Stimulated activated CD4-positive, alpha-beta T cell treated with anti-CD3 and anti-CD28 coated beads, Interleukin-12 subunit alpha, Interleukin-12 subunit beta, amount 100 ng/mL, for 4 hours (primary cell): ENCODE data around the gene GARS1.
"Not testable (repeated sequence)": the region's sequence is repeated elsewhere in the genome, so short reads cannot be mapped to it uniquely, and the experiment has no call there.

ENCODE experiments used
- DNase-seq: peaks from one replicate; pipeline ENCODE4 v3.0.0-alpha.2; 2020

The GARS1 gene

GRCh38 chr7:30583181-30583580, 11.5 kb upstream of the GARS1 start:
- no peak for DNase-seq

DNA sequence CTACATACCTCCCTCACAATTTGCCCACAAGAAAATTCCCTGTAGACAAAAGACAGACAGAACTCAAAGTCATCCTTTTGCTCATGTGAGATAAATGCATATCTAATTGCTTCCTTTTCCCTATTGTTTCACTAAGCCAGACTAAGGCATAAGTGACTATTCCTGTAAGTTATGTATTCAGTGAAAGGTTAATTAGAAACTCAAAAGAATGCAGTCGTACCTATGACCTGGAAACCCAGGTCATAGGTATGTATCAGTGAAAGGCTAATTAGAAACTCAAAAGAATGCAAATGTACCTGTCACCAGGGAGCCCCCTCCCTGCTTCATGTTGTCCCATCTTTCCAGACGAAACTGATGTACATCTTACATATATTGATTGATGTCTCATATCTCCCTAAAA, 10.3 kb upstream of the GARS1 start:
- no peak for DNase-seq

DNA sequence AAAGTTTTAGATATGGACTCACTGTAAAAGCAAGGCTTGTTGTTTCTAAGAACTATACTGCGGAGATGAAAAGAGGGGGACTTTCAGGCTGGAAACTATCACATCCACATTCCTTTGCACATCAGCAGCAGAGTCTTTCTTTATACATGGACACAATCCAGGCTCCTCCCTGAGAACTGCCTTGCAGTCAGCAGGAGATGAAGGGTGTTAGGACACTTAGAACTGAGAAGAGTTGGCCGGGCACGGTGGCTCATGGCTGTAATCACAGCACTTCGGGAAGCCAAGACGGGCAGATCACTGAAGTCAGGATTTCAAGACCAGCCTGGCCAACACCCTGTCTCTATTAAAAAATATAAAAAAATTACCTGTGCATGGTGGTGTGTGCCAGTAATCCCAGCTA, 9.7 kb upstream of the GARS1 start:
- no peak for DNase-seq

DNA sequence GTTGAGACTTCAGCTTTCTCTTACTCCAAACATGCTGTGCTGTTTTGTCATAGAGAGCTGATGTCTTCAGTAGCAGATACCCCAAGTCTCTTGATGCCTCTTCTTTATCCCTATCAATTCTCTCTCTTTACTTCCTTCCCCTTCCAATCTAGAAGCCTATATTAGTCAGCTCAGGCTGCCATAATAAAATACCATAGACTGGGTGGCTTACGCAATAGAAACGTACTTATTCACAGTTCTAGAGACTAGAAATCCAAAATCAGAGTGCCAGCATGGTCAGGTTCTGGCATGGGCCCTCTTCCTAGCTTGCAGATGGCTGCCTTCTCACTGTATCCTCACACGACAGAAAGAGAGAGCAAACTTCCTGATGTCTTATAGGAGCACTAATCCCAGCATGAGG, 9.0 kb upstream of the GARS1 start:
- no peak for DNase-seq

DNA sequence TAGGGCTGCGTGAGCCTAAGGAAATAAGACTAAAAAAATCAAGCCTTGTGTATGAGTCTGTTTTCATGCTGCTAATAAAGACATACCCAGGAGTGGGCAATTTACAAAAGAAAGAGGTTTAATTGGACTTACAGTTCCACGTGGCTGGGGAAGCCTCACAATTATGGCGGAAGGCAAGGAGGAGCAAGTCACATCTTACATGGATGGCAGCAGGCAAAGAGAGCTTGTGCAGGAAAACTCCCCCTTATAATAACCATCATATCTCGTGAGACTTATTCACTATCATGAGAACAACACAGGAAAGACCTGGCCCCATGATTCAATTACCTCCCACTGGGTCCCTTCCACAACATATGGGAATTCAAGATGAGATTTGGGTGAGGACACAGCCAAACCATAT, 7.1 kb upstream of the GARS1 start:
- DNase-seq, result not testable (repeated sequence)

- no peak for DNase-seq
These were observed 5.6 kb upstream of the GARS1 start for GRCh38 chr7:30589111-30589510.

- DNase-seq, result peak; percentile 20
These were observed 584 bp upstream of the GARS1 start for GRCh38 chr7:30594048-30594539.

DNA sequence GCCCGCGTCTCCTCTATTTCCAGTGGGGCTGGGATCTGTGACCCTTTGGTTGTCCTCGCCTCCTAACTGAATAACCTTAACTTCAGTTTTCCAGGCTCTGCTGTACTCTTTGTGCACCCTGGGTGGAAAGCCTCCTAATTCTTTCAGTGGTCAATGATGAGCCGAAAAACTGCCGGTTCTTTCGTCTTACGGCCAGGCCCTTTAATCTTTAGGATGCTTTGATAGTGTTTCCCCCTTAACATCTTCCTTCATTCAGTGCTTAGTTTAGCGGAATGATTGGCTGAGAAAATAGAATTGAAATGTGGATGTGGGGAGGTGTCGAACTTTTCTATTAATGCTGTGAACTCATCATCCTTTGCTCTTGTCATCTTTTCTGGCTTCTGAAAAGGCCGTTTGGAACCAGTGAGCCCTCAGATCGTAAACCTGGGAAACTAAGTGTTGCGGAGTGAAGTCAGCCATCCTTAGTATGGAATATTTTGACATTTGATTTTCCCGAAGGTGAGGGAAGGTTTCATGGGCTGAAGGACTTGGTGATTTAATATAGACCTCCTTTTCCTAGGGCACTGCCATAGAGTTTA, 847 bp downstream of the GARS1 start:
- no peak for DNase-seq

GRCh38 chr7:30596014-30596641, 1.4 kb downstream of the GARS1 start:
- peak; percentile 6 for DNase-seq

DNA sequence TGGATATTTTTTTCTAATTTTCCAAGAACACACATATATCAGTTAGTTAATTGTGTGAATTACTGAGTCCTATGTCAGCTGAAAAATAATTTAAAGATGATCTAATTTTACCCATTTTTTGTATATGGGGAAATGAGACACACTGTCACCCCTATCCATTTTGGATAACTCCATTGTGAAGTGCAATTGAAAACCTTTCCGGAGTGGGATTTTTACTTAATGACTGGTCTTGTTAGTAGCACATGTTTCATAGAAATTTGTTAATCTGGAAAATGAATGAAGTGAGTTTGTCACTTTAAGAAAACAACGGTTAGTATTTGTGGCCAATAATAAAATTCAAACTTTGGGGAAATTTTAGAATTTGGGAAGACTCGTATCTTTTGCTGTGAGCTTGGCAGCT, 2.0 kb downstream of the GARS1 start:
- DNase-seq, result no peak

DNA sequence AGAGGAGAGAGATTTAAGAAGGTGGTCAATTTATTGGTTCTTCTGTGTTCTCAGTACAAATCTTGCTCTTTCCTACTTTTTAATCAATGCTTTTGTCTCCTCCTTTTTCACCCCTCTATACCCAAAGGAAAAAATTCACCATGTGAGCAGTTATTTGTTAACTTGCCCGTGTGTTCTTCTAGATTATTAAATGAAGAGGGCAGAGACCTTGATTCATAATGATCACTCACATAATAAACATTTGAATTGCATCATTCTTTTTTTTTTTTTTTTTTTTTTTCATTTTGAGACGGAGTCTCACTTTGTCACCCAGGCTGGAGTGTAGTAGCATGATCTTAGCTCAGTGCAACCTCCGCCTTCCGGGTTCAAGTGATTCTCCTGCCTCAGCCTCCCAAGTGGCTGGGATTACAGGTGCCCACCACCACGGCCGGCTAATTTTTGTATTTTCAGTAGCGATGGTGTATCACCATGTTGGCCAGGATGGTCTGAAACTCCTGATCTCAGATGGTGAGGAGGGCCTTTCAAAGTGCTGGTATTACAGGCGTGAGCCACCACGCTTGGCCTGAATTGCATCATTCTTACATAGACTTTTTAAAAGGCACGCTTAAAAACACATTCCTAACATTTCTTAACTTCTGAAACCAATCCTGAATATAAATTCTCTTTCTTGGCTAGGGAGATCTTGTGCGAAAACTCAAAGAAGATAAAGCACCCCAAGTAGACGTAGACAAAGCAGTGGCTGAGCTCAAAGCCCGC, 3.6 kb downstream of the GARS1 start:
- no peak for DNase-seq

DNA sequence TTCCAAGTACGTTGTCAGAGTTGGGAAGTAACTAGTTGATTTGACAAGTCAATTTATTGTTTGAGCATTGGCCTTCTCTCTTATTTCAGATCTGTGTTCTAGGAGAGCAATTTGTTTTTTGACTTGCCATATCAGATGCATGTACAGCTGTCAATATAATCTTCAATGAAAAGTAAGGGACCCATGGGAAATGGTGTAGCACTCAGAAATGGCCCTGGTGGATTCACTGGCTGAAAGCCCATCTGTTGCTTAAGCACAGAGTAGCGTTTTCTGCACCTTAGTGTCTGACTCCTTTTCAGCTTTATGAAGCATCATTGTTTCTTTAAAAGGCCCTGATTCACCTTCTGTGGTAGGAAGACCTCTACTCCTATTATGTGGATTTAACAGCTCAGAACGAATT, 10.2 kb downstream of the GARS1 start:
- no peak for DNase-seq

- no peak for DNase-seq
These were observed 11.2 kb downstream of the GARS1 start for GRCh38 chr7:30605832-30606231.

GRCh38 chr7:30612658-30613265, 18.1 kb downstream of the GARS1 start:
- no peak for DNase-seq

DNA sequence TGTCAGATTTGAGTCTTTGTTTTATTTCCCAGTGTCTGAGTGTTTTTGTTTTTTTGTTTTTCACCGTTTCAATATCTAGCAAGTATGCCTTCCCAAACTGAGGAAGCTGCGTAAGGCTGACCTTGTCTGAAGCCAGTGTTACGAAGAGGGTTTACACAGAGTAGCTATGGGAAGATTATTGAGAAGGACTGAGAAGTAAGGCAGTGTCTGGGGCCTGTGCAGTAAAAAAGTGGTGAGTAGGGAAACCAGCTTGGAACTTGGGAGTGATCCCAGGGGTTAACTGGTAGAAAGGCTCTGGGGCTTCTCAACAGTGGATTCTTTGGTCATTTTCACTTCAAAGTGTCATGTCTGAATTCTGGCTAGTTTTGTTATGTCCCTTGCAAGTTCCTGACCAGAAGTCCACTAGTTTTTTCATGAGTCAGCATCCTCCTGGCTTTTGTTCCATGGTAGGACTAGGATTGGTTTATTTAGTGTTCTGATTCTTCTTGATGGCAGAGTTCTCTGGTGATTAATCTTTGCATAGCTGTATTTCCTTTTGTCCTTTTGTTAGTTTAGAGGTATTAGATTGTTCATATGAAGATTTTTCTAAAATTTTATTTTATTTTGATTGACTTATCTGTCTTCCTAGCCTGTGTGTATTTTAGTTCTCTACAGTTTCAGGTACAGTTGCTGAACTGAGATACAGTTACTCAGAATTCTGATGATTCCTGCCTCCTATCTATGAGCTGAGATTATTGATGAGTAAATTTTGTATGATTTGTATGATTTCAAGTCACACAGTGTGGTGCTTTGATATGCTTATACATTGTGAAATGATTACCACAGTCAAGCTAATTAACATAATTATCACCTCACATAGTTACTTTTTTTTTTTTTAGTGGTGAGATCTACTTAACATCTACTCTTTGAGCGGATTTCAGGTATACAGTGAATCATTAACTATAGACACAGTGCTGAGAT, 19.0 kb downstream of the GARS1 start:
- no peak for DNase-seq

- no peak for DNase-seq
These were observed 21.6 kb downstream of the GARS1 start for GRCh38 chr7:30616318-30616717.

DNA sequence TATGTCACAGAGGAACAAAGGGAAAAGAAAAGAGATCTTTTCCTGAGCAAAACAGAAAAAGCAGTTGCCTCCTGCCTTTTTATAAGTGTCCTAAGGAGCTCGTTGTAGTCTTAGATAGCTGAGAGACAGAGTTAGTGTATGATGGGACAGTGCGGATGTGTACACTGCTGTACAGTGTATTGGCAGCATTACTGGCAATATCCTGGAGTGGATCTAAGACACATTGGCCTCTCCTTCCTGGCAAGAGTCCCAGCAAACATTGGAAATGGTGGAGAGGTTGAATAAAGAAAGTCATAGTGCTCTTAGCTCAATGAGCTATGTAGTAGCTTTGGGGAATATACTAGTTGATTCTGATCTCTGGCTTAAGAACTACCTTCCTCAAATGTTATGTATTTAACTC, 22.7 kb downstream of the GARS1 start:
- DNase-seq, result no peak

- DNase-seq, result no peak
These were observed 23.5 kb downstream of the GARS1 start for GRCh38 chr7:30618080-30618676.

DNA sequence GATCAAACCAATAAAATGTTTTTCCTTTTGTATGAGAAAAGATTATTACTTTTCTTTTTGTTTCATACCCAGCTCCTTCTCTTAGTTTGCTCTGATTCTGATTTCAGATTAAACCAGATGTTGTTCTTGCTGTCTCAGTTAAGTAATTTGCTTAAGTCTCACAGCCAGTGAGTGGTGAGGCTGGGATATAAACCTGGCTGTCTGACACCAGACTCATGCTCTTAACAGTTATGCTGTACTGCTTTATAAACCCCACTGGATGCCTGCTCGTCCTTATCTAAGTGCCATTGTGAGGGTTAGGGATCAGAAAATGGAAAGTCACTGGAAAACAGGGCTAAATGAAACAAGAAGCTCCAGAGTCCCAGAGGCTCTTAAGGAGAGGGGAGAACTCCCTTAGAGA, 24.3 kb downstream of the GARS1 start:
- DNase-seq, result no peak

GRCh38 chr7:30625283-30625682, 30.6 kb downstream of the GARS1 start:
- DNase-seq, result no peak

DNA sequence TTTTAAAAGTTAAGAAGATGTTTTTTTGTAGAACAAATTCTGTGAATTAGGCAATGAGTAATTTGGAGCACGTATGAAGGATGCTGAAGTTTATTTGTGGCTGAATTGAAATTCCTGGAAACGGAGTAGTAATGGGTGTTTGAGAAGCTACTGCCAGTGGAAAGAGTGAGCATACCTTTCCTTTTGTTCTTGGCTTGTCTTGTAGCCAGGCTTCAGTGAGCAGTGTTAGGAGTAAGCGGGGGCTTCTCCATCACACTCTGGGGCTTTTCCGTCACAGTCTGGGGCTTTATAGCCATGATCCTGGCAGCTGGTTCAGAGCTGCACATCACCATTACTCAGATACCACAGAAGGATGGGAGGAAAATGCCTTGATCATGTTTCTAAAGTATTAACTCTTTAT, 32.3 kb downstream of the GARS1 start:
- DNase-seq, result no peak

DNA sequence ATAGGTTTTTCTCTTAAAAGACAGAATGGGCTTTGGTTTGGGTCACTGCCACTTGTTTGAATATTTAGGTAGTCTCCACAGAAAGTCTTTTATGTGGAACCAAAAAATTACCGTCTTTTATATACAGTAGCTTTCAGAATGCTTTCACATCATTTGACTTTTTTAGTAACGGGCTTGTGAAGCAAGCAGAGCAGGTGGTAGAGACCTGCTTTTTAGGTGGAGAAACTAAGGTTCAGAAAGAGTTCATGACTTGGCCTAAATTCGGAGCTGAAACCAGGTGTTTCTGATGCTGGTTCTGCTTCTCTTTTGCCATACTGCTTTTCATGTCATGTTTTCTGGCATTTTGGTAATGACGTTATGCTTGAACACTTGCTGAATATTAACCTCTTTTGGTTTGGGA, 36.3 kb downstream of the GARS1 start:
- DNase-seq, result no peak
